Transverse colon (tissue), 4 donors: ENCODE results near the gene BICDL1. TPM values are rescaled to one million over a fixed set of nuclear protein-coding genes. Genes with fewer than 3 reads are reported as not detected.

Experiments used
- DNase-seq: peaks from one replicate; pipeline ENCODE4 v3.0.0-alpha.2; 2019
- H3K27ac ChIP-seq, 4 donors: fragments of 200-600 bp; sonication (generic); 2 replicates each; pipeline ENCODE4 v1.5.1; 2016 to 2018; ENCODE audit warnings: inconsistent platforms in 4 of 4
- H3K27me3 ChIP-seq: fragments of 200-600 bp; sonication (generic); 2 replicates; pipeline ENCODE4 v1.5.1; 2017; ENCODE audit warnings: inconsistent platforms
- H3K36me3 ChIP-seq, 4 donors: fragments of 200-600 bp; sonication (generic); 2 replicates each; pipeline ENCODE4 v1.5.1; 2017 to 2019; ENCODE audit warnings: inconsistent platforms in 4 of 4
- H3K4me1 ChIP-seq, 4 donors: fragments of 200-600 bp; sonication (generic); 2 replicates each; pipeline ENCODE4 v1.5.1; 2017 to 2020; ENCODE audit warnings: inconsistent platforms in 4 of 4
- H3K4me3 ChIP-seq, 4 donors: fragments of 200-600 bp; sonication (generic); 1 replicate in 1 of 4; 2 replicates in 3 of 4; pipeline versions ENCODE4 v1.5.1 to v1.6.1; 2017 to 2019; ENCODE audit warnings: inconsistent platforms in 4 of 4
- H3K9me3 ChIP-seq, 2 donors: fragments of 200-600 bp; sonication (generic); 2 replicates each; pipeline ENCODE4 v1.5.1; 2017 to 2019; ENCODE audit warnings: inconsistent platforms in 2 of 2
- CTCF ChIP-seq, 5 experiments: fragments of 200-600 bp in 3 of 5; fragments of 450-650 bp in 2 of 5; sonication (generic) in 3 of 5; IDR thresholded peaks; 1 replicate in 2 of 5; 2 replicates in 3 of 5; pipeline ENCODE4 v1.5.1; 2016 to 2017; ENCODE audit warnings: antibody characterized with exemption in 5 of 5, inconsistent platforms in 3 of 5, mild to moderate bottlenecking in 2 of 5, moderate library complexity in 1 of 5
- EP300 ChIP-seq: sonication (generic); formaldehyde crosslinking; IDR thresholded peaks from one replicate; pipeline ENCODE4 v1.6.1; 2017; ENCODE audit warnings: antibody characterized with exemption, low read depth
- POLR2A ChIP-seq: fragments of 450-650 bp; IDR thresholded peaks from one replicate; pipeline ENCODE4 v1.6.1; 2016; ENCODE audit warnings: antibody characterized with exemption, mild to moderate bottlenecking, moderate library complexity
- POLR2AphosphoS5 ChIP-seq, 3 donors: sonication (generic); formaldehyde crosslinking; IDR thresholded peaks; one replicate each; pipeline ENCODE4 v1.6.1; 2016; ENCODE audit warnings: antibody characterized with exemption in 3 of 3
- WGBS, 2 donors: methylation state at CpG; one replicate each; pipeline ENCODE4 v1.1.5; 2018; ENCODE audit warnings: low coverage in 1 of 2; 5-methylcytosine and 5-hydroxymethylcytosine counted together
- in situ Hi-C, 4 donors: fragments of 200-750 bp; cut with MboI; loops; one replicate each; pipeline versions ENCODE4 v1.15.0 to v1.15.1; 2017; ENCODE audit warnings: low sequenced_read_pairs in 3 of 4, low pct_ligation_motif_present in 1 of 4, low pct_unique_long_range_greater_than_20kb in 1 of 4
- intact Hi-C: fragments of 100-400 bp; cut with DNase I; formaldehyde crosslinking; loops from one replicate; pipeline ENCODE4 v1.15.1; 2023; ENCODE audit warnings: low total_unique reads
- total RNA-seq, 4 donors: library from RNA; depleted of rRNA; stranded (reverse); fragments of >200 nt; gene quantifications; one replicate each; pipeline ENCODE4 v1.1.0, GENCODE V29; 2016

BICDL1 gene
- total RNA-seq, 4 donors from 2014 or later, result 3.2 to 19.5 (median 6.9) TPM

- Histone ChIP-seq H3K4me1 (peaks cover 27 to 41% (median 31%) of the 10 kb centered on the region in 4 donors), H3K36me3 (no peaks in the 10 kb centered on the region), H3K27me3 (no peaks in the 10 kb centered on the region), H3K27ac (peak overlapping the region; percentile 27 to 98 (median 96)), H3K4me3 (no peak overlapping the region), H3K9me3 (no peaks in the 10 kb centered on the region)
- no peak for DNase-seq
- WGBS, 2 donors, result 63 to 78% methylated on average over 9 of the region's 9 CpGs
- TF ChIP-seq CTCF (IDR thresholded peaks at IDR 0.05) (no peak), POLR2AphosphoS5 (IDR thresholded peaks at IDR 0.05) (no peak)
- in situ Hi-C loops (no loop called here), intact Hi-C loops (no loop called here)
Observed at GRCh38 chr12:120119271-120119973, 130.4 kb downstream of the BICDL1 start.

DNA sequence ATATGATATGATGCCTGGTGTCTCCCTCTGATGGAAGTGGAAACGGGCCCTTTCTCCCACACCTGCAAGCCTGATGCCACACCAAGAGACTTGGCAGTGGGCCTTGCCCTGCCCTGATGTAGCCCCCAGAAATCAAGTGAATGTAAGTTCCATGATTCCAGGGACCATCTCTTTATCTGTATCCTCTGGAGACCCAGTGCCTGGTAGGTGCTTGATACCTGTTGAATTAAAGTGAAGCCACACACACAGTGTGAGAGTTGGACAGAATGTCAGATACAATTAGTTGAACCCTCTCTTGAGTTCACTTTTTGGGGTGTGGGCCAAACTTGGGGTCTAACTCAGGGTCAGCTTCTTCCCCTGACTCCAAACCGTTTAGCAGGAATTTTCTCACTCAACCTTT lies 132.3 kb downstream of the BICDL1 start:
- intact Hi-C loops (no loop called here), in situ Hi-C loops (no loop called here)
- DNase-seq, result no peak
- Histone ChIP-seq H3K9me3 (no peaks in the 10 kb centered on the region), H3K27me3 (no peaks in the 10 kb centered on the region), H3K4me3 (no peak overlapping the region), H3K4me1 (peaks cover 15 to 25% (median 17%) of the 10 kb centered on the region in 4 donors), H3K36me3 (no peaks in the 10 kb centered on the region), H3K27ac (no peak overlapping the region)
- 58 to 61% methylated on average over 2 of the region's 2 CpGs for WGBS, 2 donors
- TF ChIP-seq CTCF (IDR thresholded peaks at IDR 0.05) (no peak), POLR2A (no peak), EP300 (no peak), POLR2AphosphoS5 (IDR thresholded peaks at IDR 0.05) (no peak)

DNA sequence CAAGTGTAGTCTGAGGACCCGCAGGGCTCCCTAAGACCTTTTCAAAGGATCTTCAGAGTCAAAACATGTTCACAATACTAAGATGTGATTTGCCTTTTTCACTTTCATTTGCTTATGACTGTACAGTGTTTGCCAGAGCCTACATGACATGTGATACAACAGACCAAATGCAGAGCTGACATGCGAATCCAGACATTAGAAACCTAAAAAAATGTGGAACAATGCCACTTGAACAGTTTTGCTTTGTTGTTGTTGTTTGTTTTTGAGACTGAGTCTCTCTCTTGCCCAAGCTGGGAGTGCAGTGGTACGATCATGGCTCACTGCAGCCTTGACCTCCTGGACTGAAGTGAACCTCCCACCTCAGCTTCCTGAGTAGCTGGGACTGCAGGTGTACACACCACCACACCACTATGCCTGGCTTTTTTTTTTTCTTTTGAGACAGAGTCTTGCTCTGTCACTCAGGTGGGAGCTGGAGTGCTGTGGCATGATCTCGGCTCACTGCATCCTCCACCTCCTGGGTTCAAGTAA lies 132.8 kb downstream of the BICDL1 start:
- Histone ChIP-seq H3K9me3 (no peaks in the 10 kb centered on the region), H3K27me3 (no peaks in the 10 kb centered on the region), H3K4me3 (no peak overlapping the region), H3K36me3 (peaks cover 0 to under 1% (median 0%) of the 10 kb centered on the region in 4 donors), H3K27ac (no peak overlapping the region), H3K4me1 (peaks cover 15 to 25% (median 17%) of the 10 kb centered on the region in 4 donors)
- in situ Hi-C loops, result no loop called here
- WGBS, 2 donors, result 60% methylated on average over 4 of the region's 4 CpGs; no CpG with 5 or more reads in 1 of the 2 donors
- no peak for DNase-seq
- no peak for TF ChIP-seq CTCF (IDR thresholded peaks at IDR 0.05)
- TF ChIP-seq EP300, result no peak
- no peak for TF ChIP-seq POLR2A
- no peak for TF ChIP-seq POLR2AphosphoS5 (IDR thresholded peaks at IDR 0.05)
- intact Hi-C loops, result no loop called here

DNA sequence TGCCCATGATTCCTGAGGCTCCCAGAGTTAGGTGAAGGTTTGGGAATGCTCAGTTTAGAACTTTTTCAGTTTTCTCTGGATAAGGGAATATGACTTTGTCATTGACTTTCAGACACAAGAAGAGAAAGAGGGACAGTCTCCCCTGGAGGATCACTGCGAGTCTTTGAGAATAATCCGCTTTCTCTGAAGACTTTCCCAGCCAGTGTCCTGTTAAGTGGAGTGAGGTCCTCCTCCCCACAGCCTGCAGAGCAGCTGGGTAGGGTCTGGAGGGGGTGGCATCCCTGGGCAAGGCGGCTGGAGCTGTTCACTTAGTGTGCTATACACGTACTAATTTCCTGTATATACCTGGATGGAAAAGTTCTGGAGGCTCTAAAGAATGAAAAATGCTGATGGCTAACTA lies 136.0 kb downstream of the BICDL1 start:
- intact Hi-C loops (no loop called here), in situ Hi-C loops (no loop called here)
- TF ChIP-seq EP300, result no peak
- no peak for TF ChIP-seq POLR2A
- TF ChIP-seq CTCF (IDR thresholded peaks at IDR 0.05), result no peak
- TF ChIP-seq POLR2AphosphoS5 (IDR thresholded peaks at IDR 0.05), result no peak
- DNase-seq, result no peak
- WGBS, 2 donors, result 88 to 94% methylated on average over 3 to 4 of the region's 4 CpGs
- H3K27ac ChIP-seq, result no peak overlapping the region
- no peak overlapping the region for H3K4me3 ChIP-seq
- peaks cover 0 to 29% (median 16%) of the 10 kb centered on the region in 4 donors for H3K36me3 ChIP-seq
- no peaks in the 10 kb centered on the region for H3K27me3 ChIP-seq
- no peaks in the 10 kb centered on the region for H3K9me3 ChIP-seq
- peaks cover 0 to 2% (median under 1%) of the 10 kb centered on the region in 4 donors for H3K4me1 ChIP-seq
